Activated naive CD4-positive, alpha-beta T cell treated with anti-CD3 and anti-CD28 coated beads for 36 hours (primary cell): ENCODE results near the gene ITGA2B. TPM values are rescaled to one million over a fixed set of nuclear protein-coding genes. Genes with fewer than 3 reads are reported as not detected.

Experiments used
- CTCF ChIA-PET: fragments of 350-600 bp; sonication (Branson Sonifier 250); formaldehyde crosslinking; loops from one replicate; lab custom pipeline; 2021; ENCODE audit warnings: antibody characterized with exemption; lab: Charles Lee
- DNase-seq: peaks from one replicate; pipeline ENCODE4 v3.0.0-alpha.2; 2020
- H3K27ac Mint-ChIP-seq: one replicate; pipeline ENCODE4 v1.8.0; 2021; ENCODE audit warnings: mild to moderate bottlenecking, mixed read lengths
- H3K27me3 Mint-ChIP-seq: one replicate; pipeline ENCODE4 v1.8.0; 2021; ENCODE audit warnings: low read depth, mixed read lengths
- H3K36me3 Mint-ChIP-seq: one replicate; pipeline ENCODE4 v1.8.0; 2021; ENCODE audit warnings: low read depth, mixed read lengths
- H3K4me1 Mint-ChIP-seq: one replicate; pipeline ENCODE4 v1.8.0; 2021; ENCODE audit warnings: low read depth, mixed read lengths
- H3K4me3 Mint-ChIP-seq: one replicate; pipeline ENCODE4 v1.8.0; 2021; ENCODE audit warnings: mild to moderate bottlenecking, moderate library complexity, mixed read lengths
- H3K9me3 Mint-ChIP-seq: one replicate; pipeline ENCODE4 v1.8.0; 2021; ENCODE audit warnings: mixed read lengths
- intact Hi-C: fragments of 100-400 bp; cut with micrococcal nuclease; formaldehyde crosslinking; loops from one replicate; pipeline ENCODE4 v1.15.1; 2023
- total RNA-seq, 2 experiments: library from RNA; stranded (reverse); gene quantifications; one replicate each; pipeline ENCODE4 v1.2.3, GENCODE V29; 2021

The ITGA2B gene
- total RNA-seq: 1 to 10 TPM in 1 of 2 experiments, under 1 TPM in 1; 0.31 to 1.1 TPM

GRCh38 chr17:44389281-44389680 is at the start of gene ITGA2B:
TSS of gene ITGA2B (minus strand) at chr17:44389649. CDS start at chr17:44389473, 176 bp downstream.
- no peak within 1 kb of the TSS for H3K27ac Mint-ChIP-seq
- H3K36me3 Mint-ChIP-seq: peaks cover 2% of the 10 kb centered on the region
- no peaks in the 10 kb centered on the region for H3K9me3 Mint-ChIP-seq
- intact Hi-C loops: no loop called here
- DNase-seq: no peak
- H3K4me3 Mint-ChIP-seq: no peak within 1 kb of the TSS
- peaks cover 18% of the 10 kb centered on the region for H3K27me3 Mint-ChIP-seq
- peaks cover 19% of the 10 kb centered on the region for H3K4me1 Mint-ChIP-seq
- CTCF ChIA-PET: interaction anchor here (0.7 kb wide), 1 partner anchor 14 kb away, joined by 3 read pairs; no protein-coding TSS in a partner anchor

- CTCF ChIA-PET: interaction anchor here (0.6 kb wide), 1 partner anchor 325 kb away, joined by 3 read pairs; no protein-coding TSS in a partner anchor
- no peaks in the 10 kb centered on the region for H3K27me3 Mint-ChIP-seq
- H3K4me3 Mint-ChIP-seq: no peak overlapping the region
- peaks cover 4% of the 10 kb centered on the region for H3K36me3 Mint-ChIP-seq
- intact Hi-C loops: loop anchor here (5.0 kb wide), 1 partner anchor 63 kb away; the partner anchor contains the start of gene GPATCH8
- no peak overlapping the region for H3K27ac Mint-ChIP-seq
- no peaks in the 10 kb centered on the region for H3K9me3 Mint-ChIP-seq
- H3K4me1 Mint-ChIP-seq: peaks cover 20% of the 10 kb centered on the region
- no peak for DNase-seq
Observed at GRCh38 chr17:44439168-44439567, 49.7 kb upstream of the ITGA2B start.

DNA sequence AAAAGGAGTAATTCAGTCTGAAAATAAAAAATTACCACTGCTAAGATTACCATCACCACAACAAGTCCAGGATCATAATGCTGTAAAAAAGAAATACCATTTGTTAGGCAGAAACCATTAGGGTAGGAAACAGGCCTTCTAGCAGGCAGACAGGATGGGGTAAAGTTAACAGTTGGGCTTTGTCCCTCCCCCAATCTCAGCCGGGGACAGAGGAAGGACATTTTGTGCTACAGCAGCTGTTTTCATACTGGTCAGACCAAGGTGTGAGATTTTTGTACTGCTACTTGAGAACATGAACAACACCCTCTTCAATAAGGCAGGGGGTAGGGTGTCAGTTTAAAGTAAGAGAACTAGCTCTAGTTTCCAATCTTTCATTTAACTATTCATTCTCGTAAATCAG is 49.2 kb upstream of the ITGA2B start:
- intact Hi-C loops: loop anchor here (5.0 kb wide), 1 partner anchor 64 kb away; the partner anchor contains the start of gene GPATCH8
- DNase-seq: no peak

DNA sequence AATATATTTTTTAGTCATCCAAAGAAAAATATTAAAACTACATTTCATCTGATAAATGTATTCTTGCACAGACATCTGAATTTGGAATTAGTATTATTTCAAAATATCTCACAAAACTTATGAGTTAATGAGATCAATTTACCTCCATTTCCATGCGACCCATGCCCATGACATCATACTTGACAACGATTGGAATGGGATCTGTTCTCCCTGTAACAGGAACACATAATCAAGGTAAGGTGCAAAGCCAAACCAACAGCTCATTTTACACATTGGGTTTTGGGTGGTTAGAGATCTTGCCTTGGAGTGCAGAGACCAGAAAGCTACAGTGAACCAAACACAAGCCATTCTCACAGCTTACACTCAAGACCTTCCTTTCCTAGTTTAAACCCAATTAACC is 46.9 kb upstream of the ITGA2B start:
- DNase-seq: no peak
- intact Hi-C loops: loop anchor here (5.0 kb wide), 1 partner anchor 66 kb away; the partner anchor contains the start of gene GPATCH8
- Mint-ChIP-seq H3K27ac (no peak overlapping the region), H3K27me3 (no peaks in the 10 kb centered on the region), H3K4me1 (peaks cover 19% of the 10 kb centered on the region), H3K4me3 (no peak overlapping the region), H3K36me3 (peaks cover 12% of the 10 kb centered on the region), H3K9me3 (no peaks in the 10 kb centered on the region)
- CTCF ChIA-PET: no interaction called here

More for the DNA sequence above, 49.2 kb upstream of the ITGA2B start:
- Mint-ChIP-seq H3K9me3 (no peaks in the 10 kb centered on the region), H3K27me3 (no peaks in the 10 kb centered on the region), H3K27ac (no peak overlapping the region), H3K36me3 (peaks cover 6% of the 10 kb centered on the region), H3K4me3 (no peak overlapping the region), H3K4me1 (peaks cover 19% of the 10 kb centered on the region)
- CTCF ChIA-PET: no interaction called here

DNA sequence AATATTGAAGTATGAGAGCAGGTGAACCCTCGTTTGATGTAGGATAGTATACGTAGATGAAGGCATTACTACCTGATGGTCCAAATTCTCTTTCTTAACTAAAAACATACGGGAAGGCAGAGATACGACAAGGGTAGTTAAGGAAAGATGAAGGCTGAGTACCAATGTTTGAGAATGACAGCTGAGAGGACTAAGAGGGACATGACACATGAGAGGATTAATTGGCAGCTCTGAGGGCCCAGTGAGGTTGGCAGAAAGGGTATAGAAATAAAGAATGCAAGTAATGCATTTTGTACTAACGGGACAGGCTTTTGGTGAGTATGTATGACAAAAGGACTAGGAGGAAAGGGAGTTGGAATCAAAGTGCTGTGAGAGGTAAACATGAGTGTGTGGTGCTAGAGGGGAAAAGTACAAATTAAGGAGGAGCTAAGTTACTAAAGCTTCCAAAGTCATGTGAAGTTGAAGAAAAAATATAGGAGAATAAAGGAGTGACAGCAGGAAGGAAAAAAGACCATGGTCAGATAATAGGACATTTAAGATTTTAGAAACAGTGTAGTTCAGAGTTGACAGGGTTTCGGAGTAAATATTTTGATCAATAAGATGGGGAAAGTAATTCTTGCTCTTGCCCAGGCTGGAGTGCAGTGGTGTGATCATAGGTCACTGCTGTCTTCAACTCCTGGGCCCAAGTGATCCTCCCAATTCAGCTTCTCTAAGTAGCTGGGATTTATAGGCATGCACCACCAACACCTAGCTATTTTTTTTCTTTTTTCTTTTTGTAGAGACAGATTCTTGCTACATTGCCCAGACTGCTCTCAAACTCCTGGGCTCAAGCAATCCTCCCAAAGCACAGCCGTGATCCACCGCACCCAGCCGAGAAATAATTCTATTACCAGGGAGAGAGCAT is 43.1 kb upstream of the ITGA2B start:
- Mint-ChIP-seq H3K9me3 (no peaks in the 10 kb centered on the region), H3K27me3 (no peaks in the 10 kb centered on the region), H3K27ac (no peak overlapping the region), H3K4me1 (no peaks in the 10 kb centered on the region), H3K4me3 (no peak overlapping the region), H3K36me3 (peaks cover 18% of the 10 kb centered on the region)
- CTCF ChIA-PET: no interaction called here
- no peak for DNase-seq
- intact Hi-C loops: no loop called here

DNA sequence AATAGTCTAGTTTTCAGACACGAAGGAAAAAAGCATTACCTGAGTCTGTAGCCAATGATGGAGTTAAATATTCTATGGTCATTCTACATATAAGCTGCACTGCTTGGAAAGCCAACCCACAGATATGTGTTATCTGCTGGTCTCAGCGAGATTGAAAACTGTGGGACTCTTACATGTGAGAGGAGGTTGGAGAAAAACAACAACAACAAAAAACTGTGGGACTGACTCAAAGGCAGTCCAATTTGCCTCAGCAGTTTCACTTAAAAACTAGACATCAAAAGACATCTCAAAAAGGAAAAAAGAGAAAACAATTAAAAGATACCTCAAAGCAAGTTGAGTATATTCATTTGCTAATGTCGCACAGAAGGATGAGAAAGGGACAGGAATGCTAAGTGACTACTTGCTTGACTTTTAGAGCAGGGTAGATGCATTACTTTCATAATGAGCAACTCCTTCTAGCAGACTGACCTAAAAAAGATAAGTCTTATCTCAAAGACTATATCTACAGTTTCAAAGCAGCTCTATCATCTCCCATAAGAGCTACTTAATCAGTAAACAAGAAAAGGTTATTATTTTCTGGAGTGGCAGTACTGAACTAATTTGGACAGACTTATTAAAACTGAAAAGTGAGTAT is 35.5 kb upstream of the ITGA2B start:
- Mint-ChIP-seq H3K4me3 (no peak overlapping the region), H3K27me3 (no peaks in the 10 kb centered on the region), H3K4me1 (peaks cover 7% of the 10 kb centered on the region), H3K27ac (no peak overlapping the region), H3K9me3 (no peaks in the 10 kb centered on the region), H3K36me3 (peaks cover 21% of the 10 kb centered on the region)
- intact Hi-C loops: no loop called here
- no peak for DNase-seq
- CTCF ChIA-PET: interaction anchor here (0.5 kb wide), 1 partner anchor 626 kb away, joined by 3 read pairs; no protein-coding TSS in a partner anchor

- intact Hi-C loops: no loop called here
- no peaks in the 10 kb centered on the region for H3K27me3 Mint-ChIP-seq
- no peaks in the 10 kb centered on the region for H3K9me3 Mint-ChIP-seq
- DNase-seq: peak; percentile 47
- CTCF ChIA-PET: no interaction called here
- peak overlapping the region; percentile 27 for H3K27ac Mint-ChIP-seq
- H3K36me3 Mint-ChIP-seq: peaks cover 8% of the 10 kb centered on the region
- peaks cover 11% of the 10 kb centered on the region for H3K4me1 Mint-ChIP-seq
- no peak overlapping the region for H3K4me3 Mint-ChIP-seq
Observed at GRCh38 chr17:44417553-44417952, 28.1 kb upstream of the ITGA2B start.

GRCh38 chr17:44416558-44417289 is 27.3 kb upstream of the ITGA2B start:
- intact Hi-C loops: no loop called here
- no peaks in the 10 kb centered on the region for H3K9me3 Mint-ChIP-seq
- no peak overlapping the region for H3K4me3 Mint-ChIP-seq
- no peak overlapping the region for H3K27ac Mint-ChIP-seq
- peaks cover 11% of the 10 kb centered on the region for H3K4me1 Mint-ChIP-seq
- CTCF ChIA-PET: no interaction called here
- peaks cover 8% of the 10 kb centered on the region for H3K36me3 Mint-ChIP-seq
- H3K27me3 Mint-ChIP-seq: no peaks in the 10 kb centered on the region
- DNase-seq: no peak

DNA sequence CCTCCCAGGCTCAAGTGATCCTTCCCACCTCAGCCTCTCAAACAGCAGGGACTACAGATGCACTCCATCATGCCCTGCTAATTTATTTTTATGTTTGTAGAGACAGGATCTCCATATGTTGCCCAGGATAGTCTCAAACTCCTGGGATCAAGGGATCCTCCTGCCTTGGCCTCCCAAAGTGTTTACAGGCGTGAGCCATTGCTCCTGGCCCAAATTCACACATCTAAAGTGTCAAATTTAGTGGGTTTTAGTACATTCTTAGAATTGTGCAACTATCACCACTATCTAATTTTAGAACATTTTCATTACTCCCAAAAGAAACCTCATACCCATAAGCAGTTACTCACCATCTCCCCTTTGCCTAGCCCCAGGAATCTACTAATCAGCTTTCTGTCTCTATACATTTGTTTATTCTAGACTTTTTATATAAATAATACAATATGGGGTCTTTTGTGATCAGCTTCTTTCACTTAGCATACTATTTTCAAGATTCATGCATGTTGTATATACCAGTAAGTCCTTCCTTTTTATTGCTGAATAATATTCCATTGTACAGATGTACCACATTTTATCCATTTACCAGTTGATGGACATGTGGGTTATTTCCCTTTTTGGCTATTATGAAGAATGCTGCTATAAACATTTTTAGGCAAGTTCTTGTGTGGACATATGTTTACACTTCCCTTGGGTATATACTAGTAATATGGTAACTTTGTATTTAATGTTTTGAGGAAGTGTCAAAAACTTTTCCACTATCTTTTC is 25.1 kb upstream of the ITGA2B start:
- Mint-ChIP-seq H3K36me3 (peaks cover 7% of the 10 kb centered on the region), H3K9me3 (no peaks in the 10 kb centered on the region), H3K27me3 (no peaks in the 10 kb centered on the region), H3K4me3 (no peak overlapping the region), H3K27ac (no peak overlapping the region), H3K4me1 (peaks cover 11% of the 10 kb centered on the region)
- CTCF ChIA-PET: interaction anchor here (0.6 kb wide), 1 partner anchor 438 kb away, joined by 3 read pairs; no protein-coding TSS in a partner anchor
- intact Hi-C loops: no loop called here
- no peak for DNase-seq

DNA sequence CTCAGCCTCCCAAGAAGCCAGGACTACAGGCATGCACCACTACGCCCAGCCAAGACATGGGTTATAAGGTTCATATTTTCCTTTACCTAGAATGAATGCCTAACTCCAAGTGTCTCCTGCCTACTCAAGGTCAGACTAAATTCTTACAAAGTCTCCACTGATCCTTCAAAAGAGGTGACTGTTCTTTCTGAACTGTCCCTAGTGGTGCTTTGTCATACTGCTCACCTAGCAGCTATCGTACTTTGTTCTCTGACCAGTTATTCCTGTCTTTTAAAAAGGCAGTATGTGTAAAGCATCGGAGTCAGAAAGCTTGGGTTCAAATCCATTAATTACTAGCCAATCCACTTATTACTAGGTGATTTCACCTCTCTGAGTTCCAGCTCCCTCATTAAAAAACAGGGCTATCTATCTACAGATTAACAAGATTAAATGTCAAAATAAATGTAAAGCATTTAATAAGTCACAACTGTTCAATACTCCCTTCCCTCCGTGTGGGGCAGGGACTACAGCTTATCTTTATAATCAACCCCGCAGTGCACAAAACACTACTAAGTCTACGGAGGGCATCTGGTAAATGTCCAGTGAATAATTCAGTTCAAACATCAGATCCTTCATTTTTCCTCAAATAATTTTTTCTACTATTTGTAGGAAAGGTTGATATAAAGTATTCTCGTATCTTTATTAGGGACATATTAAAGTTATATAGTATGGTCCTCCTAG is 20.0 kb upstream of the ITGA2B start:
- Mint-ChIP-seq H3K36me3 (peaks cover 1% of the 10 kb centered on the region), H3K27ac (no peak overlapping the region), H3K27me3 (no peaks in the 10 kb centered on the region), H3K4me1 (no peaks in the 10 kb centered on the region), H3K9me3 (no peaks in the 10 kb centered on the region), H3K4me3 (no peak overlapping the region)
- no peak for DNase-seq
- CTCF ChIA-PET: no interaction called here
- intact Hi-C loops: no loop called here

- CTCF ChIA-PET: no interaction called here
- no peaks in the 10 kb centered on the region for H3K27me3 Mint-ChIP-seq
- intact Hi-C loops: no loop called here
- H3K9me3 Mint-ChIP-seq: no peaks in the 10 kb centered on the region
- H3K4me1 Mint-ChIP-seq: no peaks in the 10 kb centered on the region
- H3K4me3 Mint-ChIP-seq: no peak overlapping the region
- no peak overlapping the region for H3K27ac Mint-ChIP-seq
- peaks cover 1% of the 10 kb centered on the region for H3K36me3 Mint-ChIP-seq
- DNase-seq: no peak
Observed at GRCh38 chr17:44408786-44409185, 19.3 kb upstream of the ITGA2B start.
